Erythroblast (primary cell): ENCODE data around the gene TSC22D4.

Experiments
- GATA1 ChIP-seq: IDR thresholded peaks from 2 replicates; pipeline ENCODE4 v1.6.1; 2011; ENCODE audit warnings: low read depth, mild to moderate bottlenecking, control low read depth, low read length, moderate library complexity
- POLR2A ChIP-seq: IDR thresholded peaks from 2 replicates; pipeline ENCODE4 v1.6.1; 2011; ENCODE audit warnings: mild to moderate bottlenecking, low read length

- TF ChIP-seq POLR2A (peak; percentile 89), GATA1 (no peak)
These were observed 49.9 kb downstream of the TSC22D4 start for GRCh38 chr7:100428967-100429636.
